ENCODE measurements around the gene KCNK1. TPM values are rescaled to one million over a fixed set of nuclear protein-coding genes. Genes with fewer than 3 reads are reported as not detected.
"Not testable (repeated sequence)": the region's sequence is repeated elsewhere in the genome, so short reads cannot be mapped to it uniquely, and the experiment has no call there.

KCNK1 gene
- total and polyA plus RNA-seq, 8 donors, result 2.3 to 7.5 (median 3.8) TPM

DNA sequence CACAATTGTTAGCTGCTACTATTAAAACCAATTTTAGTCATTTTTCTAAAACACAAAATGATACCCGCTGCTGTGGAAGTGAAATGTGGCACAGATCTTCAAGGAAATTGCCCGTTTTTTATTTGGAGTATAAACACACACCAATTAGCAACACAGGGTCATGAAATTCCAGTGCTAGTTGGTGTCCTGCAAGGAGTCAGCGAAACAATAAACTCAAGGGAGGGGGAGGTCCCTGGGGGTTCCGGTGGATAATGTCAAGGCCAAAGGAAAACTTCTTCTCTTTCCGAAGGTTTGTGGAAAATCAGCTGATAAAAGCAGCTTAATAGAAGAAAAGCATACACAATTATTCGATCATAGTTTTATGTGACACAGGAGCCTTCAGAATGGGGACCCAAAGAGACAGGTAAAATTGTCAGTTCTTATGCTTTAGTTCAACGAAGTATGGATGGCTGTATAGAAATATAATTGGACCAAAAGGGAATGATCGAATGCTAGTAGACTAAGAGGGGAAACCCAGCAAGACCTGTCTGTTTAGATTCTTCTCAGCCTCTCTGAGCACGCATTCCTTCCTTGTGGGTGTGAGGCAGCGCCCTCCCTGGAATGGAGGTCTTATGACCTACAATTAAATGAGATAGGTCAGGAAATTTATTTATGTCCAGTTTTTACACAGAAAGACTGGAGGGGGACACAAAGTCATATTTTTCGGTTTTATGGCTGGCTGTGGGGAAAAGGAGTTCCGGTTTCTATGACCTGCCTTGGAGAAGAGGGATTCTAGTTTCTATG is 65.9 kb downstream of the KCNK1 start:
- H3K36me3 ChIP-seq, result no peaks in the 10 kb centered on the region
- peaks cover 0 to 1% (median under 1%) of the 10 kb centered on the region in 3 donors for H3K4me1 ChIP-seq
- H3K4me3 ChIP-seq, result no peak overlapping the region
- no peak for FAIRE-seq
- no peaks in the 10 kb centered on the region for H3K27me3 ChIP-seq
- no peak for DNase-seq
- TF ChIP-seq, protein P1, sequence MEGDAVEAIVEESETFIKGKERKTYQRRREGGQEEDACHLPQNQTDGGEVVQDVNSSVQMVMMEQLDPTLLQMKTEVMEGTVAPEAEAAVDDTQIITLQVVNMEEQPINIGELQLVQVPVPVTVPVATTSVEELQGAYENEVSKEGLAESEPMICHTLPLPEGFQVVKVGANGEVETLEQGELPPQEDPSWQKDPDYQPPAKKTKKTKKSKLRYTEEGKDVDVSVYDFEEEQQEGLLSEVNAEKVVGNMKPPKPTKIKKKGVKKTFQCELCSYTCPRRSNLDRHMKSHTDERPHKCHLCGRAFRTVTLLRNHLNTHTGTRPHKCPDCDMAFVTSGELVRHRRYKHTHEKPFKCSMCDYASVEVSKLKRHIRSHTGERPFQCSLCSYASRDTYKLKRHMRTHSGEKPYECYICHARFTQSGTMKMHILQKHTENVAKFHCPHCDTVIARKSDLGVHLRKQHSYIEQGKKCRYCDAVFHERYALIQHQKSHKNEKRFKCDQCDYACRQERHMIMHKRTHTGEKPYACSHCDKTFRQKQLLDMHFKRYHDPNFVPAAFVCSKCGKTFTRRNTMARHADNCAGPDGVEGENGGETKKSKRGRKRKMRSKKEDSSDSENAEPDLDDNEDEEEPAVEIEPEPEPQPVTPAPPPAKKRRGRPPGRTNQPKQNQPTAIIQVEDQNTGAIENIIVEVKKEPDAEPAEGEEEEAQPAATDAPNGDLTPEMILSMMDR (IDR thresholded peaks at IDR 0.05), result no peak
- ATAC-seq, result no peak
- H3K9me3 ChIP-seq, result no peaks in the 10 kb centered on the region
- intact Hi-C loops (cut with DNase I), result no loop called here
- WGBS, 2 donors, result 86 to 87% methylated on average over 12 of the region's 12 CpGs
- H3K27ac ChIP-seq, result no peak overlapping the region

DNA sequence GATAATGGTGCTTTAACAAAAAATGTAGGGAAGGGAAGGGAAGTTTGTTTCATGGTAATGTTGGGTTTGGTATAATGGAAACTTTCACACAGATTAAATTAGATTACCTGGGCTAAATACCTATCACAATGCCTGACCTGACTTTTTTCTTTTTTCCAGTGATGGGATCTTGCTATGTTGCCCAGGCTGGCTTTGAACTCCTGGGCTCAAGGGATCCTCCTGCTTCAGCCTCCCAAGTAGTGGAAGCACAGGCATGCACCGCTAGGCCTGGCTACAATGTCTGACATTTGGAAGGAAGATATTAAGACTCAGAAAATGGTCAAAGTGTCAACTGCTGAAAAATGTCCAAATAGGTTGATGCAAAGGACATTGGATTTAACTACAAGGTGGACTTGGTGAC is 67.4 kb downstream of the KCNK1 start:
- no peak overlapping the region for H3K27ac ChIP-seq
- whole genome bisulfite sequencing, 2 donors, result 98 to 100% methylated on average over 1 of the region's 1 CpG
- TF ChIP-seq, protein P1 (IDR thresholded peaks at IDR 0.05), result no peak
- no peaks in the 10 kb centered on the region for H3K27me3 ChIP-seq
- ATAC-seq (no peak), FAIRE-seq (no peak), DNase-seq (no peak)
- no peak overlapping the region for H3K4me3 ChIP-seq
- intact Hi-C loops (cut with DNase I), result no loop called here
- H3K4me1 ChIP-seq, result no peaks in the 10 kb centered on the region
- no peaks in the 10 kb centered on the region for H3K9me3 ChIP-seq
- no peaks in the 10 kb centered on the region for H3K36me3 ChIP-seq

DNA sequence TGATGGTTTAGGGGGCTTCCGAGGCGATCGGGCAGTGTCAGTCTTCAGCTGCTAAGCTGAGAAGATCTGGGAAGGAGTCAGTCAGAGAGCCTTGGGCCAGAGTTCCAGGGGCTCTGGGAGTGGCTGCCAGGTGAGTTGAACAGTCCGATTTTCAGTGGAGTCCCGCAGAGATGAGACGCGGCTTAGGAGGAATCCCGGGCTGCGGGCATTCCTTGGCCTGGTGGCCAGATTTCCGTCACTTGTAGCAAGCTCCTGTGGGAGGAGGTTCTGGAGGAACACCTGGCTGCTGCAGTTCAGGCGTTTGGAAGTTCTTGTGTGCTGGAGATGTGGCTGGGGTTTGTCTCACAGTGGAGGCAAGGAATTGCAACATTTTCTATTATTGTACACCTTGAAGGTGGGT is 72.7 kb downstream of the KCNK1 start:
- 85 to 86% methylated on average over 11 of the region's 11 CpGs for WGBS, 2 donors
- DNase-seq; ATAC-seq; H3K4me3 ChIP-seq; H3K27ac ChIP-seq; H3K4me1 ChIP-seq; H3K27me3 ChIP-seq; intact Hi-C loops (cut with DNase I); H3K9me3 ChIP-seq; FAIRE-seq; H3K36me3 ChIP-seq: not testable (repeated sequence)

DNA sequence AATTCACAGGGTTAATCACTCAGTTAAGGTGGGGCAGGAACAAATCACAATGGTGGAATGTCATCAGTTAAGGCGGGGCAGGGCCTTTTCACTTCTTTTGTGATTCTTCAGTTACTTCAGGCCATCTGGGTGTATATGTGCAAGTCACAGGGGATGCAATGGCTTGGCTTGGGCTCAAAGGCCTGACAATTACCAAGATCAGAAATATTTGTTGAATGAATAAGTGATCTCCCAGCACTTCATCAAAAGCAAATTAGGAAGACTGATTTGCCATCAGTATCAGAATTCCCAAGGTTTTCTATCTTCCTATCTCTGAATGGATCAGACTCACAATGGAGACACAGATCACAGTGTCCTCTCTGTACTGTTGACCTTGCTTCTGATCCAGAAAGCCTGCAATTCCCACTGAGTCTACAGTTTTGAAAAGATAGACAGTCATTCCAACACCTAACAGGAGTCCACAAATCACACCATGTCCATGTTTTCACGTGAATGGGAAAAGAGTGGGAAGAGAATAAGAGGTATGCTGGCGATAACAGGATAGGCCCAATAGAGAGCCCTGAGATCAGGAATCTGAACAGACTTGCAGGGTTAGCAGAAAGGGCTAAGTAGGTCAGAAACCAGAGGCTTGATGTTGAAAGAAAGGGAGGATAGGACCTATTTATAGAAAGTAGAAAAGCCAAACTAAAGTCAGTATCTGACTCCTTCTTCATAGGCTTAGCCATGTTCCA is 75.3 kb downstream of the KCNK1 start:
- H3K4me1 ChIP-seq, result no peaks in the 10 kb centered on the region
- no peak for DNase-seq
- TF ChIP-seq, protein P1 (IDR thresholded peaks at IDR 0.05), result no peak
- 86 to 90% methylated on average over 2 to 3 of the region's 3 CpGs for WGBS, 2 donors
- intact Hi-C loops (cut with DNase I), result no loop called here
- H3K27me3 ChIP-seq, result no peaks in the 10 kb centered on the region
- FAIRE-seq, result no peak
- H3K27ac ChIP-seq, result no peak overlapping the region
- H3K36me3 ChIP-seq, result no peaks in the 10 kb centered on the region
- no peaks in the 10 kb centered on the region for H3K9me3 ChIP-seq
- no peak overlapping the region for H3K4me3 ChIP-seq
- ATAC-seq, result no peak

DNA sequence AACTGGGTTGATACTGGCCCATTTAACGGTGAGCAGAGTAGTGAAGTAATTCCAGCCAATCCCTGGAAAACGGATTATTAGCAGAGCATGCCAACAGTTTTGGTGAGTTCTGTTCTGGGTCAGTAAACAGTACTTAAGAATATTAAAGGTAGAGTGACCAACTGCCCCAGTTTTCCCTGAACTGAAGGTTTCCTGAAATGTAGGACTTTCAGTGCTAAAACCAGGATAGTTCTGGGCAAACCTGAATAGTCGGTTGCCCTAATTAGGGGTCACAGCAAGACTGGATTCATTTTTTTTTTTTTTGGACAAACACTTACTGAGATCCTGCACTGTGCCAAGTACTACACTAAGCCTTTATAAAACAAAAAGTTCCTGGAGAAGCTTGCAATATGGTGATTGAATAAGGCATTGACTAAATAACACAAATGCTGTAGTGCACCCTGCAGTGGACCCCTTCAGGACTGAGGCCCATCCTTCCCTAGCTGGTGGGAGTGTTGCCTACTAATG is 75.9 kb downstream of the KCNK1 start:
- ATAC-seq, result no peak
- intact Hi-C loops (cut with DNase I), result no loop called here
- no peak overlapping the region for H3K27ac ChIP-seq
- TF ChIP-seq, protein P1 (IDR thresholded peaks at IDR 0.05), result no peak
- H3K4me3 ChIP-seq, result no peak overlapping the region
- DNase-seq, result no peak
- H3K27me3 ChIP-seq, result no peaks in the 10 kb centered on the region
- no peaks in the 10 kb centered on the region for H3K36me3 ChIP-seq
- WGBS, 2 donors, result 57 to 60% methylated on average over 3 of the region's 3 CpGs
- no peaks in the 10 kb centered on the region for H3K9me3 ChIP-seq
- FAIRE-seq, result no peak
- H3K4me1 ChIP-seq, result no peaks in the 10 kb centered on the region

Data from pancreas (tissue), 10 donors.